ENCODE measurements around the gene CRACR2A. TPM values are rescaled to one million over a fixed set of nuclear protein-coding genes. Genes with fewer than 3 reads are reported as not detected.

CRACR2A gene
- total RNA-seq (2012; rRNA removed) = 0.54 and 0.83 TPM in 2 replicates
- 0.55 and 0.60 TPM in 2 replicates for polyA plus RNA-seq (2012; rRNA removed)
- 0.23 and 0.24 TPM in 2 replicates for polyA plus RNA-seq (2012; cell fraction: cytosol; rRNA removed)
- polyA plus RNA-seq (2012; cell fraction: nucleus; rRNA removed; ENCODE audit: low replicate concordance) = 0.13 and 0.52 TPM in 2 replicates
- Bru-seq, nascent RNA = percentile 13 among the genes with signal in this experiment
- percentile 13 among the genes with signal in this experiment for BruChase-seq, experiment 1, labeled RNA remaining after a 6-hour chase
- percentile 13 among the genes with signal in this experiment for BruChase-seq, experiment 2, labeled RNA remaining after a 2-hour chase
- long read RNA-seq = 0 reads

GRCh38 chr12:3752741-3753486 is at the start of gene CRACR2A:
Gene CRACR2A, minus strand, starts transcription at chr12:3753109. Its CDS starts 56,110 bp downstream, at chr12:3696999.
- Histone ChIP-seq H3K27ac (ENCODE audit: insufficient read depth, low read length) (no peak within 1 kb of the TSS), H2BK20ac (ENCODE audit: low read depth, low read length) (no peak within 1 kb of the TSS), H3K23ac (ENCODE audit: low read depth, low read length) (no peak within 1 kb of the TSS), H3K79me1 (ENCODE audit: low read depth in 1 of 2, low read length in 2 of 2) (no peaks in the 10 kb centered on the region), H4K8ac (ENCODE audit: low read depth in 2 of 2, low read length in 2 of 2) (no peak within 1 kb of the TSS), H4K20me1 (ENCODE audit: insufficient read depth, low read length) (no peaks in the 10 kb centered on the region; the same call in 1 of the 2 replicates), H3K4ac (ENCODE audit: low read depth, low read length) (no peak within 1 kb of the TSS), H2BK120ac (ENCODE audit: low read depth, low read length) (no peak within 1 kb of the TSS), H3K9me3 (ENCODE audit: control insufficient read depth, insufficient read depth, low read length) (no peaks in the 10 kb centered on the region), H3K14ac (replicated peaks; ENCODE audit: low read depth, low read length) (no peak within 1 kb of the TSS), H4K91ac (ENCODE audit: insufficient read depth, low read depth, low read length) (no peak within 1 kb of the TSS), H3K56ac (ENCODE audit: extremely low read depth, insufficient read depth, low read length) (no peak within 1 kb of the TSS), H2AK5ac (ENCODE audit: low read depth, low read length) (no peak within 1 kb of the TSS), H3K27me3 (ENCODE audit: control insufficient read depth, insufficient read depth, low read length) (peaks cover 24% of the 10 kb centered on the region), H3K18ac (ENCODE audit: low read depth, low read length) (no peak within 1 kb of the TSS), H2AFZ (replicated peaks; ENCODE audit: low read length, poor library complexity) (peak within 1 kb of the TSS; percentile 78), H3K9me1 (ENCODE audit: insufficient read depth, low read length) (no peaks in the 10 kb centered on the region), H3K36me3 (ENCODE audit: control insufficient read depth, insufficient read depth, low read length) (no peaks in the 10 kb centered on the region), H2BK5ac (ENCODE audit: low read depth, low read length, poor library complexity, severe bottlenecking) (no peak within 1 kb of the TSS), H3K4me1 (ENCODE audit: control insufficient read depth, insufficient read depth, low read length) (no peaks in the 10 kb centered on the region), H3K4me3 (ENCODE audit: insufficient read depth, low read depth, low read length) (peak within 1 kb of the TSS; percentile 13; the same call in 1 of the 2 replicates), H2AK9ac (replicated peaks; ENCODE audit: low read depth, low read length, poor library complexity) (no peak within 1 kb of the TSS), H4K5ac (ENCODE audit: low read depth, low read length) (no peak within 1 kb of the TSS), H3K4me2 (ENCODE audit: low read depth, low read length) (peak within 1 kb of the TSS; percentile 7; the same call in 1 of the 2 replicates), H2BK15ac (ENCODE audit: low read depth, low read length) (no peak within 1 kb of the TSS), H3K9ac (ENCODE audit: low read depth, low read length) (no peak within 1 kb of the TSS)
- intact Hi-C loops (cut with micrococcal nuclease) (no loop called here), dilution Hi-C loops (cut with HindIII; ENCODE audit: low sequenced_read_pairs, unreplicated experiment) (no loop called here), in situ Hi-C loops (cut with MboI; ENCODE audit: low sequenced_read_pairs) (no loop called here)
- ChIA-PET CTCF (interaction anchor here (0.7 kb wide), 1 partner anchor 50 kb away, joined by 3 read pairs; no protein-coding TSS in a partner anchor), POLR2A (ENCODE audit: unreplicated experiment) (no interaction called here)
- no peak for TF ChIP-seq CEBPB (IDR thresholded peaks at IDR 0.05; ENCODE audit: low read depth, low read length)
- no peak for TF ChIP-seq SMC3 (IDR thresholded peaks at IDR 0.05; ENCODE audit: low read depth, low read length)
- peak; percentile 55 for TF ChIP-seq CTCF (conservative IDR thresholded peaks at IDR 0.05; ENCODE audit: low read depth, low read length)
- no peak for TF ChIP-seq RCOR1 (IDR thresholded peaks at IDR 0.05; ENCODE audit: insufficient replicate concordance, low read length)
- TF ChIP-seq RAD21 (IDR thresholded peaks at IDR 0.05; ENCODE audit: low read length) = peak; percentile 35; the same call in 1 of the 2 replicates
- TF ChIP-seq RFX5 (IDR thresholded peaks at IDR 0.05; ENCODE audit: low read depth, low read length) = no peak
- no peak for TF ChIP-seq FOS (IDR thresholded peaks at IDR 0.05; ENCODE audit: low read depth, low read length)
- no peak for TF ChIP-seq ELK1 (IDR thresholded peaks at IDR 0.05; ENCODE audit: borderline replicate concordance, low read depth, low read length)
- peak; percentile 31 for DNase-seq
- ATAC-seq (ENCODE audit: low read depth) = peak; percentile 82
- WGBS, 2 experiments (ENCODE audit: extremely low coverage in 2 of 2, insufficient read length in 1 of 2) = 6% methylated on average over 20 of the region's 62 CpGs; no CpG with 5 or more reads in 1 of the 2 experiments
- no TSS peak for BruUV-seq (replicated peaks)

Measured in IMR-90 (cell line).